NCI-H2107 (cell line): ENCODE measurements around the gene PRR19.

Source experiments
- DNase-seq: peaks from one replicate; lab custom pipeline; 2025; lab: John Stamatoyannopoulos, UW

PRR19 gene

DNA sequence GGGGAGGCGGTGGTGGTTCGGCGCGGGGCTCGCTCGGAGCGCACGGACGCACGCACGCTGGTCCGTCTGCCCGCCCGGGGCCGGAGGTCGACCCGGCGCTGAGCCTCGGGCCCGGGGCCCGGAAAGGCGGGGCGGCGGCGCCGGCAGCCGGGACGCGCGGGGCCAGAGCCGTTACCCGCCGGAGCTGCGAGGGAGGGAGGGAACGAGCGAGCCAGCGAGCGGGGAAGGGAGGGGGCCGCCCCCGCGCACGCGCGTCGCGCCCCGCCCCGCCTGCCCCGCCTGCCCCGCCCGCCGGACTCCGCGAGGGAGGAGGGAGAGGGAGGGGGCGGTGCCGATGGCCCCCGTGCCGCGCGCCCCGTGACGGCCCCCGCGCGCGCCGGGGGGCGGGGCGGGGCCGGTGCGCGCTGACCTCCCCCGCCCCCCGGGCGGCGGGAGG, 17.8 kb upstream of the PRR19 start:
- DNase-seq = peak; percentile 49

DNA sequence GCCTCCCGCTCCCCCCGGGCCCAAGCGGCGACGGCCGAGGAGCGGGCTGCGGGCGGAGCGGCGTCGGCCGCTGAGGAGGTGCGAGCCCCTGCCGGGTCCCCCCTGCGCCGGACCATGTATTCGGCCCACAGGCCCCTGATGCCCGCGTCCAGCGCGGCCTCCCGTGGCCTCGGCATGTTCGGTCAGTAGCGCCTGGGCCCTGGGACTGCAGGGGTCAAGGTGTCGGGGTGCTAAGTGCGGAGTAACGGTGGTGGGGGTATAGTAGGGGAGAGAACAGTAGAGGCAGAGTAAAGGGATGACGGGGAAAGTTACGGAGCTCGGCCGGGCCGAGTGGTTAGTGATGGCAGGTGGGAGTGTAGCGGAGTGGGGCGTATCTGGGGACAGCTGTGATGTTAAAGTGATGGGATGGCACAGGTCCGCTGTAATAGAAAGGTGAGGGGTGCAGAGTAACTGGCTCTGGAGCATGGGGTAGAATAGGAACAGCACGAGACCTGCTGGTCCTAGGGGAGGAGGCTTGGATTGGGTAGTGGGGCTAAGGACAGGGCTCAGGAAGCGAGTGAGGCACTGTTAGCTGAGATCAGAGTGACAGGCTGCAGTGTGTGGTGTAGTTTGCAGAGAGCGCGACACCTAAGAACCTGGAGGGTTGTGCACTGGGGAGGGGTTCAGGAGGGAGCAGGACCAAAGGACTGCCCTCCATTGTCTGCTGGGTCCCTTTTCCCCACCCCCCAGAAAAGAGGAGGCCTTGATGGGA, 17.2 kb upstream of the PRR19 start:
- no peak for DNase-seq

DNA sequence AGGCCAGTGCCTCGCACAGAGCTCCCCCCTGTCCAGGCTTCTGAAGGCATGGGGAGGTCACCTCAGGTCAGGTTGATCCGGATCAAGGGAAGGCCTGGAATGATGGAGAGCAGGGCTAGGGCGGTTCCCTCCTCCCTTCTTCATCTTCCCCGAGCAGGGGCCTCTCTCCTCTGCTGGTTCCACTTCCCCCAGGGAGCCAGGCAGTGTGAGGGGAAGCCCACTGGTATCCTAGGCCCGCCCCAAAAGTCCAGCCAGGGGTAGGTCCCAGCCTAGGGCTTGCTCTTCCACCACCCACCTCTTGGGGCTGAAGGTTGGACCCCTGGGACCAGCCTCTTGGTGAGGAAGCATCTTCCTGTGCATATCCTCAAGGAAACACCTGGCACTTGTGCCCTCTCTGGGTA, 16.4 kb upstream of the PRR19 start:
- DNase-seq = no peak

DNA sequence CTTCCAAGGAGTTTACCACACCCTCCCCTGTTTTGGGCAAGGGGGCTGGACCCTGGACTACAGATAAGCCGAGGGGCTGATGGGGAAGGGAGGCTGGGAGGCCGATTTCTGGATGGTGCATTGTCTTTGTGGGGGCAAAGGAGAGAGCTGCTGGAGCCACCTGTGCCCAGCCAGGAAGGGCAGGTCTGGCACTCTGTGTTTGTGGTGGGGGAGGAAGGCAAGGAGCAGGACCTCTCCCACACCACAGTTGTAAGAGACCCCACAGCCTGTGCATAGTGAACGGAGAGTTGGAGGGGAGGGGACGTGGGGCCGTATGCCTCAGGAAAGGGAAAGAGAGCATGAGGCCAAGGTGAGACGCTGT, 16.0 kb upstream of the PRR19 start:
- DNase-seq = no peak

DNA sequence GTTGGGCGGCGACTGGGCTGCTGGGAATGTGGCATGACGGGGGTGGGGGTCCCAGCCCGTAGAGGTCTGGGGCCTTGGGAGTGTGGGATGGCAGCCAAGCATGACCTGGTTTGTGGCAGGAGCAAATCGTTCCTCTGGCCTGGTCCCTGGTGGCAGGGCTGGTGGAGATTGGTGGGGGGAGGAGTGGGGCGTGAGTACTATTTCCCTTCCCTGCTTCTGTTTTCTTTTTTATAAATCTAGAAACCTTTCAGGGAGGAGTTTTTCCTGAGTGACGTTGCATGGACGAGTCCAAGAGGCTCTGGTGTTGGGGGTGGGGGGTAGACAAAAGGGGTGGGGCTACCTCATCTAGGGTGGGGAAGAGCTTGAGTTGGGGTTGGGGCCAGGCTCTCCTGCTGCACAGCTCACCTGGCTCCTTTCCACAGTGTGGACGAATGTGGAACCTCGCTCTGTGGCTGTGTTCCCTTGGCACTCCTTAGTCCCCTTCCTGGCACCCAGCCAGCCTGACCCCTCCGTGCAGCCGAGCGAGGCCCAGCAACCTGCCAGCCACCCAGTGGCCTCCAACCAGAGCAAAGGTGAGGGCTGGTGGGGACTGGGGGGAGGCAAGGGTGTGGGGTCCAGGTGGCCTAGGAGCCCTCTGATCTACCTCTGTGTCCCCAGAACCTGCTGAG, 15.4 kb upstream of the PRR19 start:
- no peak for DNase-seq

DNA sequence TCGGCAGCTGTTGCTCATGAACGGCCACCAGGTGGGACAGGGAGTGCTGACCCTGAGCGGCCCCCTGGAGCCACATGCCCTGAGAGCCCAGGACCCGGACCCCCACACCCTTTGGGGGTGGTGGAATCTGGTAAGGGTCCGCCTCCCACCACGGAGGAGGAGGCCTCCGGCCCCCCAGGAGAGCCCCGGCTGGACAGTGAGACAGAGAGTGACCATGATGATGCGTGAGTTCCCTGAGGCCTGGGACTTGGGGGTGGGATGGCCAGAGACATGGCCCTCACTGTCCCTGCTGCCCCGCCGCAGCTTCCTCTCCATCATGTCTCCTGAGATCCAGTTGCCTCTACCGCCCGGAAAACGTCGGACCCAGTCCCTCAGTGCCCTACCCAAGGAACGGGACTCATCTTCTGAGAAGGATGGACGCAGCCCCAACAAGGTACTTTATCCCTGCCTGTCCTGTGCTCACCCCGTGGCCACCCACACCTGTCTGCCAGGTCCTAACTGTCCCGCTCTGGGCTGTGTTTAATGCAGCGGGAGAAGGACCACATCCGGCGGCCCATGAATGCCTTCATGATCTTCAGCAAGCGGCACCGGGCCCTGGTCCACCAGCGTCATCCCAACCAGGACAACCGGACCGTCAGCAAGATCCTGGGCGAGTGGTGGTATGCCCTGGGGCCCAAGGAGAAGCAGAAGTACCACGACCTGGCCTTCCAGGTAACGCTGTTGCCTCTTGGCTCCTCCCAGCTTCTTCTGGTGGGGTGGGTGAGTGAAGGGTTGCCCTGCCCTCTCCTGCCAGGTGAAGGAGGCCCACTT, 14.7 kb upstream of the PRR19 start:
- DNase-seq = no peak

DNA sequence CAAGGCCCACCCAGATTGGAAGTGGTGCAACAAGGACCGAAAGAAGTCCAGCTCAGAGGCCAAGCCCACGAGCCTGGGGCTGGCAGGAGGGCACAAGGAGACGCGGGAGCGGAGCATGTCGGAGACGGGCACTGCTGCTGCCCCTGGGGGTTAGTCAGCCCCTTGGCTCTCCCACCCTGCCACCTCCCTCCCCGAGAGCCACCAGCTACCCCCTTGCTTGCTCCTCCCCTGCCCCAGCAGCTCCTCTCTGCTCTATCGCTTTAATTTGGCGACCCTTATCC, 14.2 kb upstream of the PRR19 start:
- DNase-seq = no peak

DNA sequence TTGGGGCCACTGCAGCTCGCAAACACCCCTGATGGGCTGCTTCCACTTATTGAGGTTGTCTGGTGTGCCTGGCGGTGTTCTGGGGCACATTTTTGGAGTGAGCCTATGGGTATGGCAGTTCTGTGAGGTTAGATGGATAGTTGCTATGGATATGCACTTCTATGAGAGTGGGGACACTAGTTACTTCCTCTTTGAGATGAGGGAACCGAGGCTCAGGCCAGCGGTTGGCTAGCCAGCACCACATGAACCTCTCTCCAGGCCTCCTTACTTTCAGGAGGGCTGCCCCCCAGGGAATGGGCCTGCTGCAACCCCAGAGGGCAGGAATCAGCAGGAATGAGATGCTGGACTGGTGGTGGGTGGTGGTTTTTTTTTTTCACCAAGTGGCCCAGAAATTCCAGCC, 13.5 kb upstream of the PRR19 start:
- no peak for DNase-seq

DNA sequence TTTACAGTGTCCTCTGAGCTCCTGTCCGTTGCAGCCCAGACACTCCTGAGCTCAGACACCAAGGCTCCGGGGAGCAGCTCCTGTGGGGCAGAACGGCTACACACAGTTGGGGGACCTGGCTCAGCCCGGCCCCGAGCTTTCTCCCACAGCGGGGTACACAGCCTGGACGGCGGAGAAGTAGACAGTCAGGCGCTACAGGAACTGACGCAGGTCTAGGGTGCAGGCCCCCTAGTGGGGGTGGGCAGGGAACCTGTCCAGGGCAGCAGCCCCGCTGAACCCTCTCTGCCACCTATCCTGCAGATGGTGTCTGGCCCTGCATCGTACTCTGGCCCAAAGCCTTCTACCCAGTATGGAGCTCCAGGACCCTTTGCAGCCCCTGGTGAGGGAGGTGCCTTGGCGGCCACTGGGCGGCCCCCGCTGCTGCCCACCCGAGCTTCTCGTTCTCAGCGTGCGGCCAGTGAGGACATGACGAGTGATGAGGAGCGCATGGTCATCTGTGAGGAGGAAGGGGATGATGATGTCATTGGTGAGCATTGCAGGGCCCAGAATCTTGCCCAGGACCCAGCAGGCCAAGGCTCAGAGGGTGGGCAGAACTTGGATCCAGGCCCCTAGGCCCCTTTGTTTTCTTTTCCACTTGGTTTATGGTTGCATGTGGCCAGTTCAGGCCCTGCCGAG, 12.9 kb upstream of the PRR19 start:
- DNase-seq = no peak

DNA sequence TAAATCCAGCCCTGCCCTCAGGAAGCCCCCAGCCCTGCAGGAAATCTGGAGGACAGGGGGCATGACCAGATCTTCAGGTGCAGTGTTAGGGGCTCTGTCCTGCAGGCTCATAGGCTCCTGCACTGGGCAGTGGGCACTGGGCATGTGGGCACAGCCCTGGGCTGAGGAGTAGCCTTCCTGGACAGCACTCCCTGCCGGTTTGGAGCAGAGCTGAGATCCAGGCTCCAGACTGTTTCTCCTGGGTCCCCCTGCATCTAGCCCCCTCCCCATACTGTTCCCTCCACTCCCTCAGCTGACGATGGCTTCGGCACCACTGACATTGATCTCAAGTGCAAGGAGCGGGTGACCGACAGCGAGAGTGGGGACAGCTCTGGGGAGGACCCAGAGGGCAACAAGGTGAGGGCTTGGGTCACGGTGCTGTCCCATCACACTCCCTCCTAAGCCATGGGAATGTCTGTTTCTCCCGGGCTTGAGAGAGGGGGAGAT, 12.3 kb upstream of the PRR19 start:
- DNase-seq = no peak

DNA sequence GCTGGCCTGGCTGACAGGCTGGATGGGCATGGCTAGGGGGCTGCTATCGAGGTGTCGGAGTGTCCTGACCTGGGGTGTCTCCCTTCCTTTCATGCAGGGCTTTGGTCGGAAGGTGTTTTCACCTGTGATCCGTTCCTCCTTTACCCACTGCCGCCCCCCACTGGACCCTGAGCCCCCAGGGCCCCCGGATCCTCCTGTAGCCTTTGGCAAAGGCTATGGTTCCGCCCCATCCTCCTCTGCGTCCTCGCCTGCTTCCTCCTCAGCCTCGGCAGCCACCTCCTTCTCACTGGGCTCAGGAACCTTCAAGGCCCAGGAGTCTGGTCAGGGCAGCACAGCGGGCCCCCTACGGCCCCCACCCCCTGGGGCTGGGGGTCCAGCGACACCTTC, 11.8 kb upstream of the PRR19 start:
- DNase-seq = no peak

DNA sequence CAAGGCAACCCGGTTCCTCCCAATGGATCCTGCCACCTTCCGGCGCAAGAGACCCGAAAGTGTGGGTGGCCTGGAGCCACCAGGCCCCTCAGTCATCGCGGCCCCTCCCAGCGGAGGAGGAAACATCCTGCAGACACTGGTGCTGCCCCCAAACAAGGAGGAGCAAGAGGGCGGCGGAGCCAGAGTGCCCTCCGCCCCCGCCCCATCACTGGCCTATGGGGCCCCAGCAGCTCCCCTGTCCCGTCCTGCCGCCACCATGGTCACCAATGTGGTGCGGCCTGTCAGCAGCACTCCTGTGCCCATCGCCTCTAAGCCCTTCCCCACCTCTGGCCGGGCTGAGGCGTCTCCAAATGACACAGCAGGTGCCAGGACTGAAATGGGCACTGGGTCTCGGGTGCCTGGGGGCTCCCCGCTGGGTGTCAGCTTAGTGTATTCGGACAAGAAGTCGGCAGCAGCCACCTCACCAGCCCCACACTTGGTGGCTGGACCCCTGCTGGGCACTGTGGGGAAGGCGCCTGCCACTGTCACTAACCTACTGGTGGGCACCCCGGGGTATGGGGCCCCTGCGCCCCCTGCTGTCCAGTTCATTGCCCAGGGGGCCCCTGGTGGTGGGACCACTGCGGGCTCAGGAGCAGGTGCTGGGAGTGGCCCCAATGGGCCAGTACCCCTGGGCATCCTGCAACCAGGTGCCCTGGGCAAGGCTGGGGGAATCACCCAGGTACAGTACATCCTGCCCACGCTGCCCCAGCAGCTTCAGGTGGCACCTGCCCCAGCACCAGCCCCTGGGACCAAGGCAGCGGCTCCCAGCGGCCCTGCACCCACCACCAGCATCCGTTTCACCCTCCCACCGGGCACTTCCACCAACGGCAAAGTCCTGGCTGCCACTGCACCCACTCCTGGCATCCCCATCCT, 11.2 kb upstream of the PRR19 start:
- no peak for DNase-seq

DNA sequence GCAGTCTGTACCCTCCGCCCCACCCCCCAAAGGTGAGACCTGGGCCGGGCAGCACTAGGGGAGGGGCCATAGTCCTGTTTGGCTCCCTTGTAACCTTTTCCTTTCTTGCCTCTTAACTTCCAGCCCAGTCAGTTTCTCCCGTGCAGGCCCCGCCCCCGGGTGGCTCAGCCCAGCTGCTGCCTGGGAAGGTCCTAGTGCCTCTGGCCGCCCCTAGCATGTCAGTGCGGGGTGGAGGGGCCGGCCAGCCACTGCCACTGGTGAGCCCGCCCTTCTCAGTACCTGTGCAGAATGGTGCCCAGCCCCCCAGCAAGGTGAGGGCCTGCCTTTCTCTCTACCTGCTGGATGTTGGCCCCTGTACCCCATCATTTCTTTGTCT, 10.5 kb upstream of the PRR19 start:
- DNase-seq = no peak

DNA sequence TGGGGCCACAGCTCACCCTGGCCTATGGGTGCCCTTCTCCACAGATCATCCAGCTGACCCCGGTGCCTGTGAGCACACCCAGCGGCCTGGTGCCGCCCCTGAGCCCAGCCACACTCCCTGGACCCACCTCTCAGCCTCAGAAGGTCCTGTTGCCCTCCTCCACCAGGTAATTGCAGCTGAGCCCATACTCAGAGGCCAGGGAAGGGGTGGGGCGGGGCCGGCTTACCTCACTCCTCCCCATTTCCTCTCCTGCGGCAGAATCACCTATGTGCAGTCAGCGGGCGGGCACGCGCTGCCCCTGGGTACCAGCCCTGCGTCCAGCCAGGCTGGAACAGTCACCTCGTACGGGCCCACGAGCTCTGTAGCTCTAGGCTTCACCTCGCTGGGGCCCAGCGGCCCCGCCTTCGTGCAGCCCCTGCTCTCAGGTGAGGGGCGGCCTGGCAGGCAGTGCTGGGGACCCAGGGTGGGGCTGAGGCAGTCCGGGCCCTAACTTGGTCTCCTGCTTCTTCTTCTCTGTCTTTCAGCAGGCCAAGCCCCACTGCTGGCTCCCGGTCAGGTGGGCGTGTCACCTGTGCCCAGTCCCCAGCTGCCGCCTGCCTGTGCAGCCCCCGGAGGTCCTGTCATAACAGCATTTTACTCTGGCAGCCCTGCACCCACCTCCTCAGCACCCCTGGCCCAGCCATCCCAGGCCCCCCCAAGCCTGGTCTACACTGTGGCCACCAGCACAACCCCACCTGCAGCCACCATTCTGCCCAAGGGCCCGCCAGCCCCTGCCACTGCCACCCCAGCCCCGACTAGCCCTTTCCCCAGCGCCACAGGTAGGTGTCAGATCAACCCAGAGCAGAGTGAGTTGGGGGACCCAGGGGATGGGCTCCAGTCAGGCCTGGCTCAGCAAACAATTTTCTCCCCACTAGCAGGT, 9.6 kb upstream of the PRR19 start:
- DNase-seq = no peak

DNA sequence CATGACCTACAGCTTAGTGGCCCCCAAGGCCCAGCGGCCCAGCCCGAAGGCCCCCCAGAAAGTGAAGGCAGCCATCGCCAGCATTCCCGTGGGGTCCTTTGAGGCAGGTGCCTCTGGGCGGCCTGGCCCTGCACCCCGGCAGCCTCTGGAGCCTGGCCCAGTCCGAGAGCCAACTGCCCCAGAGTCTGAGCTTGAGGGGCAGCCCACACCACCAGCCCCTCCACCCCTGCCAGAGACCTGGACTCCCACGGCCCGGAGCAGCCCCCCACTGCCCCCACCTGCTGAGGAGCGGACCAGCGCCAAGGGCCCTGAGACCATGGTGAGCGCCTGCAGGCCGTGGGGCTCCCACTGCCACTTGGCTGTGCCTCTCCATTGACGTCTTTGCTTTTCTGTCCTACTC, 9.0 kb upstream of the PRR19 start:
- DNase-seq = no peak

DNA sequence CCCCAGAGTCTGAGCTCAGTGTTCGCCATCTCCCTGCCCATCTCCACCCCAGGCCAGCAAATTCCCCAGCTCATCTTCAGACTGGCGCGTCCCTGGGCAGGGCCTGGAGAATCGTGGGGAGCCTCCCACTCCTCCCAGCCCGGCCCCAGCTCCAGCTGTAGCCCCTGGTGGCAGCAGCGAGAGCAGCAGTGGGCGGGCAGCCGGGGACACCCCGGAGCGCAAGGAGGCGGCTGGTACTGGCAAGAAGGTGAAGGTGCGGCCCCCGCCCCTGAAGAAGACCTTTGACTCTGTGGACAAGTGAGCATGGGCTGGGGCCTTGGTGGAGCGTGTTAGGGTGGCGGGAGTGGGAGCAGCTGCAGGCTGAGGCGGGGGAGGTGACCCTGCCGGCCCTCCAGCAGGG, 8.4 kb upstream of the PRR19 start:
- DNase-seq = no peak

DNA sequence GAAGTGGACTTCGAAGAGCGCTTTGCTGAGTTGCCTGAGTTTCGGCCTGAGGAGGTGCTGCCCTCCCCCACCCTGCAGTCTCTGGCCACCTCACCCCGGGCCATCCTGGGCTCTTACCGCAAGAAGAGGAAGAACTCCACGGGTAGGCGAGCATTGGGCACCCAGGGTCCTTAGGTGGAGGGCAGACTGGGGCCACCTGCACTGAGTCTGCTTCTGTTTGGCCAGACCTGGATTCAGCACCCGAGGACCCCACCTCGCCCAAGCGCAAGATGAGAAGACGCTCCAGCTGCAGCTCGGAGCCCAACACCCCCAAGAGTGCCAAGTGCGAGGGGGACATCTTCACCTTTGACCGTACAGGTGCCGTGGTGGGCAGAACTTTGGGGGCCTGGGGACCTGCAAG, 8.0 kb upstream of the PRR19 start:
- DNase-seq = no peak

DNA sequence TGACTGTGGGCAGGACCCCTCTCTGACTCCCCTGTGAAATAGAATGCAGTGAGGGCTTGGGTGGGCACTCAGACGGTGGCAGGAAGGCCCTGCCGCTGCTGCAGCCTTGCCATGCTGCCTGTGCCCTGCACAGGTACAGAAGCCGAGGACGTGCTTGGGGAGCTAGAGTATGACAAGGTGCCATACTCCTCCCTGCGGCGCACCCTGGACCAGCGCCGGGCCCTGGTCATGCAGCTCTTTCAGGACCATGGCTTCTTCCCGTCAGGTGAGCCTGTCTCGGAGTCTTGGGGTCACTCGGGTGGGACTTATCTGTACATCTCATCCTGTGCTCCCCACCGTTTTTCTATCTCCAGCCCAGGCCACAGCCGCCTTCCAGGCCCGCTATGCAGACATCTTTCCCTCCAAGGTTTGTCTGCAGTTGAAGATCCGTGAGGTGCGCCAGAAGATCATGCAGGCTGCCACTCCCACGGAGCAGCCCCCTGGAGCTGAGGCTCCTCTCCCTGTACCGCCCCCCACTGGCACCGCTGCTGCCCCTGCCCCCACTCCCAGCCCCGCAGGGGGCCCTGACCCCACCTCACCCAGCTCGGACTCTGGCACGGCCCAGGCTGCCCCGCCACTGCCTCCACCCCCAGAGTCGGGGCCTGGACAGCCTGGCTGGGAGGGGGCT, 7.3 kb upstream of the PRR19 start:
- no peak for DNase-seq

DNA sequence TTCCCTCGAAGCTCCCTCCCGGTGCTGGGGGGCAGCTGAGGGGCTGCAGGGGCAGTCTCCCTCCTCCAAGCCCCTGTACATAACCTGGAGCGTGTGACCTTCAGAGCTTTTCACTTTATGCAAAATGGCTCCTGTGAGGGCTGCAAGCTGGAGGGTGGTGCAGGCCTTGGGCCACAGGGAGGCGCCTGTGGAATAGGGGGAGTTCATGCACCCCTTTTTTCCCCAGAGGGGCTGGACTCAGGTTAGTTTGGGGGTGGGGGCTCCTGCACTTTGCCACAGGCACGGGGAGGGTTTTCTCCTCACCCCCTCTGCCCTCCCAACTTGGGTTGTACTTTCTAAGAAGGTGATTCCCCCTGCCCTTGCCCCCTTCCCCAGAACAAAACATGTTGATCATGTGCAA, 6.6 kb upstream of the PRR19 start:
- no peak for DNase-seq
